HepG2 (cell line): Measurements from ENCODE around the gene VILL. TPM values are rescaled to one million over a fixed set of nuclear protein-coding genes. Genes with fewer than 3 reads are reported as not detected.
A peak's percentile ranks its signal among the peaks of the same experiment; 100 is the strongest.

ENCODE experiments used
- BRF2 ChIP-seq: sonication (generic); formaldehyde crosslinking; IDR thresholded peaks from 2 replicates; pipeline ENCODE4 v1.8.1; 2022; ENCODE audit warnings: mild to moderate bottlenecking, missing genetic modification reagents
- CCDC6 ChIP-seq: sonication (generic); formaldehyde crosslinking; IDR thresholded peaks from 2 replicates; pipeline ENCODE4 v1.8.1; 2022; ENCODE audit warnings: mild to moderate bottlenecking, missing genetic modification reagents, moderate library complexity
- DNMT3B ChIP-seq: conservative IDR thresholded peaks from 2 replicates; pipeline ENCODE4 v1.6.1; 2016; ENCODE audit warnings: missing biosample characterization, control low read depth
- ETS1 ChIP-seq: sonication (generic); formaldehyde crosslinking; IDR thresholded peaks from 2 replicates; pipeline ENCODE4 v1.4.0; 2020; ENCODE audit warnings: missing genetic modification reagents
- GATAD1 ChIP-seq: IDR thresholded peaks from 2 replicates; pipeline ENCODE4 v1.6.1; 2016; ENCODE audit warnings: missing genetic modification reagents, missing compliant biosample characterization
- KAT7 ChIP-seq: IDR thresholded peaks from 2 replicates; pipeline ENCODE4 v1.6.1; 2018; ENCODE audit warnings: borderline replicate concordance, missing compliant biosample characterization
- KAT8 ChIP-seq: IDR thresholded peaks from 2 replicates; pipeline ENCODE4 v1.6.1; 2016; ENCODE audit warnings: missing genetic modification reagents, missing compliant biosample characterization
- KMT2A ChIP-seq: sonication (generic); formaldehyde crosslinking; IDR thresholded peaks from 2 replicates; pipeline ENCODE4 v1.4.0; 2020; ENCODE audit warnings: missing genetic modification reagents
- MAFF ChIP-seq: IDR thresholded peaks from 2 replicates; pipeline ENCODE4 v1.6.1; 2011; ENCODE audit warnings: low read depth, low read length, improper control_type of control experiment
- MEIS2 ChIP-seq: sonication (generic); formaldehyde crosslinking; IDR thresholded peaks from 2 replicates; pipeline ENCODE4 v1.9.0; 2021; ENCODE audit warnings: mild to moderate bottlenecking, missing genetic modification reagents
- NFE2L2 ChIP-seq: fragments of 150-350 bp; IDR thresholded peaks from 2 replicates; pipeline ENCODE4 v1.6.1; 2014; ENCODE audit warnings: low read length
- NRL ChIP-seq: sonication (generic); formaldehyde crosslinking; IDR thresholded peaks from 2 replicates; pipeline ENCODE4 v1.5.0; 2020; ENCODE audit warnings: missing genetic modification reagents, mild to moderate bottlenecking, moderate library complexity, borderline replicate concordance
- PATZ1 ChIP-seq: sonication (generic); formaldehyde crosslinking; IDR thresholded peaks from 2 replicates; pipeline ENCODE4 v1.4.0; 2020; ENCODE audit warnings: missing genetic modification reagents
- SMARCC2 ChIP-seq: fragments of 450-650 bp; IDR thresholded peaks from 2 replicates; pipeline ENCODE4 v1.6.1; 2017; ENCODE audit warnings: antibody characterized with exemption, mild to moderate bottlenecking
- TERF1 ChIP-seq: sonication (generic); formaldehyde crosslinking; IDR thresholded peaks from 2 replicates; pipeline ENCODE4 v1.8.0; 2022; ENCODE audit warnings: mild to moderate bottlenecking, missing genetic modification reagents, moderate library complexity
- ZNF274 ChIP-seq: sonication (generic); formaldehyde crosslinking; IDR thresholded peaks from 2 replicates; pipeline ENCODE4 v1.5.1; 2020; ENCODE audit warnings: mild to moderate bottlenecking, missing genetic modification reagents
- ZNF503 ChIP-seq: sonication (generic); formaldehyde crosslinking; IDR thresholded peaks from 2 replicates; pipeline ENCODE4 v1.4.0; 2020; ENCODE audit warnings: missing genetic modification reagents
- ZNF562 ChIP-seq: sonication (generic); formaldehyde crosslinking; IDR thresholded peaks from 2 replicates; pipeline ENCODE4 v1.8.0; 2022; ENCODE audit warnings: missing genetic modification reagents, borderline replicate concordance
- ZNF704 ChIP-seq: sonication (generic); formaldehyde crosslinking; IDR thresholded peaks from 2 replicates; pipeline ENCODE4 v1.8.1; 2023; ENCODE audit warnings: mild to moderate bottlenecking, inconsistent platforms, moderate library complexity, missing genetic modification reagents, borderline replicate concordance
- polyA plus RNA-seq, 8 experiments: library from polyadenylated mRNA; depleted of rRNA in 3 of 8; stranded (reverse) in 7 of 8; unstranded in 1 of 8; fragments of >200 nt; fragmentation: Illumina TruSeq in 4 of 8; extraction: Trizol in 4 of 8; gene quantifications; 2 replicates each; pipeline versions ENCODE4 v1.2.1 to v1.2.3, GENCODE V29; 2011 to 2016; ENCODE audit warnings: low read depth in 4 of 8, missing spikeins in 1 of 8, mixed read lengths in 1 of 8; ENCODE audit not compliant: insufficient read depth in 1 of 8
- total RNA-seq, 5 experiments: library from RNA; depleted of rRNA; stranded (reverse); fragments of >200 nt; fragmentation: Illumina TruSeq; extraction: Trizol; gene quantifications; 2 replicates each; pipeline ENCODE4 v1.2.3, GENCODE V29; 2016; ENCODE audit warnings: low read depth in 1 of 5

VILL gene
- total and polyA plus RNA-seq, 2 of the 13 experiments (the other 11 are each of a cell fraction or from before 2014, with no cell fraction given), result 3.2 to 5.3 TPM

GRCh38 chr3:38005076-38006020 lies 14.8 kb downstream of the VILL start (continued):
- no peak for TF ChIP-seq TERF1 (CRISPR knock-in tag)
- peak; percentile 79 for TF ChIP-seq PATZ1 (CRISPR knock-in tag)
- TF ChIP-seq BRF2 (CRISPR knock-in tag), result no peak
- TF ChIP-seq CCDC6 (CRISPR knock-in tag), result no peak
- TF ChIP-seq MAFF, result no peak
- no peak for TF ChIP-seq ZNF704 (CRISPR knock-in tag)
- 0 out of 2 replicates have a peak, but pooled peaks have one; percentile 27 for TF ChIP-seq KAT8 (CRISPR knock-in tag)
- TF ChIP-seq ZNF274, result no peak
- TF ChIP-seq KAT7, result 0 out of 2 replicates have a peak, but pooled peaks have one; percentile 51
- TF ChIP-seq ZNF562 (CRISPR knock-in tag), result no peak
- TF ChIP-seq DNMT3B (CRISPR knock-in tag), result no peak
- TF ChIP-seq MEIS2, result no peak; the same call in 1 of the 2 replicates
- TF ChIP-seq NRL (CRISPR knock-in tag), result no peak
- TF ChIP-seq ZNF503, result peak; percentile 68; the same call in 1 of the 2 replicates
- TF ChIP-seq ETS1 (CRISPR knock-in tag), result no peak
- TF ChIP-seq KMT2A, result no peak
- TF ChIP-seq SMARCC2, result no peak
- no peak for TF ChIP-seq GATAD1
- no peak for TF ChIP-seq NFE2L2
